Prostate gland (tissue), 2 donors: ENCODE measurements around the gene PRPF8.

Experiments used
- POLR2A ChIP-seq: fragments of 450-650 bp; IDR thresholded peaks from one replicate; pipeline ENCODE4 v1.6.1; 2016; ENCODE audit warnings: antibody characterized with exemption, mild to moderate bottlenecking
- POLR2AphosphoS5 ChIP-seq: sonication (generic); formaldehyde crosslinking; IDR thresholded peaks from one replicate; pipeline ENCODE4 v1.6.1; 2017; ENCODE audit warnings: antibody characterized with exemption
- TF ChIP-seq, protein P1 (sequence below), 4 experiments: fragments of 200-600 bp in 2 of 4; fragments of 450-650 bp in 2 of 4; sonication (generic) in 2 of 4; IDR thresholded peaks; 1 replicate in 3 of 4; 2 replicates in 1 of 4; pipeline ENCODE4 v1.5.1; 2016 to 2019; ENCODE audit warnings: antibody characterized with exemption in 4 of 4, mild to moderate bottlenecking in 2 of 4, moderate library complexity in 2 of 4

GRCh38 chr17:1695365-1695764 lies 10.7 kb upstream of the PRPF8 start:
- TF ChIP-seq POLR2AphosphoS5: no peak
- TF ChIP-seq POLR2A: no peak
- TF ChIP-seq, protein P1, sequence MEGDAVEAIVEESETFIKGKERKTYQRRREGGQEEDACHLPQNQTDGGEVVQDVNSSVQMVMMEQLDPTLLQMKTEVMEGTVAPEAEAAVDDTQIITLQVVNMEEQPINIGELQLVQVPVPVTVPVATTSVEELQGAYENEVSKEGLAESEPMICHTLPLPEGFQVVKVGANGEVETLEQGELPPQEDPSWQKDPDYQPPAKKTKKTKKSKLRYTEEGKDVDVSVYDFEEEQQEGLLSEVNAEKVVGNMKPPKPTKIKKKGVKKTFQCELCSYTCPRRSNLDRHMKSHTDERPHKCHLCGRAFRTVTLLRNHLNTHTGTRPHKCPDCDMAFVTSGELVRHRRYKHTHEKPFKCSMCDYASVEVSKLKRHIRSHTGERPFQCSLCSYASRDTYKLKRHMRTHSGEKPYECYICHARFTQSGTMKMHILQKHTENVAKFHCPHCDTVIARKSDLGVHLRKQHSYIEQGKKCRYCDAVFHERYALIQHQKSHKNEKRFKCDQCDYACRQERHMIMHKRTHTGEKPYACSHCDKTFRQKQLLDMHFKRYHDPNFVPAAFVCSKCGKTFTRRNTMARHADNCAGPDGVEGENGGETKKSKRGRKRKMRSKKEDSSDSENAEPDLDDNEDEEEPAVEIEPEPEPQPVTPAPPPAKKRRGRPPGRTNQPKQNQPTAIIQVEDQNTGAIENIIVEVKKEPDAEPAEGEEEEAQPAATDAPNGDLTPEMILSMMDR (IDR thresholded peaks at IDR 0.05): no peak
